ENCODE data around the gene NUSAP1.

GRCh38 chr15:41417418-41418195 lies 84.9 kb downstream of the NUSAP1 start:
- no peak for TF ChIP-seq CTCF (conservative IDR thresholded peaks at IDR 0.05; ENCODE audit: low read depth, low read length)
- TF ChIP-seq EZH2 (IDR thresholded peaks at IDR 0.05; ENCODE audit: low read length, unreplicated experiment), result no peak
- no peak for TF ChIP-seq EZH2phosphoT487 (IDR thresholded peaks at IDR 0.05; ENCODE audit: borderline replicate concordance, low read length)

Data from PC-3 (cell line).